K562 (cell line): Measurements from ENCODE around the gene RNF126. TPM values are rescaled to one million over a fixed set of nuclear protein-coding genes. Genes with fewer than 3 reads are reported as not detected.

Source experiments
- ATAC-seq: fragments of 200-7000 bp; cut with Tn5 transposase; 3 replicates; pipeline ENCODE4 v1.9.1; 2020; ENCODE audit warnings: moderate library complexity
- BruUV-seq: library from RNA; stranded (reverse); fragments of 400-500 nt; replicated peaks from 2 replicates; lab custom pipeline; 2021; lab: Mats Ljungman, UMichigan
- CTCF ChIA-PET: fragments of 300-600 bp; formaldehyde crosslinking; extraction: SDS; loops from one replicate; lab custom pipeline; 2021; ENCODE audit warnings: low intra/inter-chr PET ratio; lab: Yijun Ruan, JAX
- POLR2A ChIA-PET: fragments of 300-600, 350-650 bp; sonication (Branson Sonifier 250); formaldehyde crosslinking; extraction: SDS; loops from one replicate; lab custom pipeline; 2021; ENCODE audit warnings: antibody characterized with exemption, inconsistent platforms; lab: Yijun Ruan, JAX
- DNase-seq, 4 experiments: peaks; one replicate each; pipeline versions ENCODE4 v3.0.0 to v3.0.0-alpha.2; 2011 to 2018; ENCODE audit warnings: low spot score in 3 of 4, mixed read lengths in 3 of 4; ENCODE audit errors: extremely low read depth in 1 of 4
- FAIRE-seq: peaks from 2 replicates; lab custom pipeline; 2011; peaks lifted over from hg19 to GRCh38; lab: Jason Lieb, UNC
- H2AFZ ChIP-seq: 2 replicates; pipeline ENCODE4 v1.6.0; 2011; ENCODE audit warnings: low read depth, low read length, control low read depth, inconsistent platforms
- H3K27ac ChIP-seq: fragments of 200-600 bp; 3 replicates; pipeline ENCODE4 v1.8.0; 2011; ENCODE audit warnings: low read depth, mild to moderate bottlenecking, control low read depth, inconsistent platforms, low read length, moderate library complexity, mixed read lengths; ENCODE audit errors: extremely low read depth
- H3K27me3 ChIP-seq, 2 experiments: fragments of 300-600 bp in 1 of 2; 2 replicates in 1 of 2; 3 replicates in 1 of 2; pipeline versions ENCODE4 v1.6.0 to v1.8.0; 2011; ENCODE audit warnings: inconsistent platforms in 2 of 2, low read length in 2 of 2, mild to moderate bottlenecking in 1 of 2, mixed read lengths in 1 of 2, moderate library complexity in 1 of 2; ENCODE audit not compliant: control insufficient read depth in 2 of 2, insufficient read depth in 2 of 2
- H3K36me3 ChIP-seq: fragments of 300-600 bp; 3 replicates; pipeline ENCODE4 v1.8.0; 2011; ENCODE audit warnings: mild to moderate bottlenecking, low read length, inconsistent platforms; ENCODE audit not compliant: control insufficient read depth, insufficient read depth
- H3K4me1 ChIP-seq, 2 experiments: fragments of 200-600 bp in 1 of 2; replicated peaks in 1 of 2; 2 replicates in 1 of 2; 3 replicates in 1 of 2; pipeline versions ENCODE4 v1.5.1 to v1.8.0; 2011; ENCODE audit warnings: inconsistent platforms in 2 of 2, low read length in 2 of 2, mild to moderate bottlenecking in 1 of 2, mixed read lengths in 1 of 2, moderate library complexity in 1 of 2; ENCODE audit not compliant: control insufficient read depth in 2 of 2, insufficient read depth in 2 of 2
- H3K4me2 ChIP-seq: 2 replicates; pipeline ENCODE4 v1.6.1; 2011; ENCODE audit warnings: low read length, control low read depth, inconsistent platforms, mixed read lengths; ENCODE audit not compliant: insufficient read depth
- H3K4me3 ChIP-seq: fragments of 200-600 bp; sonication (generic), shearing (Covaris generic); 2 replicates; pipeline ENCODE4 v1.5.1; 2016; ENCODE audit warnings: control low read depth, inconsistent platforms
- H3K79me2 ChIP-seq: fragments of 200-600 bp; 3 replicates; pipeline ENCODE4 v1.8.0; 2011; ENCODE audit warnings: low read length, inconsistent platforms; ENCODE audit not compliant: control insufficient read depth, insufficient read depth
- H3K9ac ChIP-seq, 2 experiments: 2 replicates each; pipeline versions ENCODE4 v1.6.0 to v1.6.1; 2011; ENCODE audit warnings: low read depth in 2 of 2, low read length in 2 of 2, control low read depth in 1 of 2, inconsistent platforms in 1 of 2, mild to moderate bottlenecking in 1 of 2, mixed read lengths in 1 of 2; ENCODE audit not compliant: insufficient read depth in 1 of 2
- H3K9me1 ChIP-seq: one replicate; pipeline ENCODE4 v1.6.0; 2011; ENCODE audit warnings: inconsistent platforms, mild to moderate bottlenecking, low read length, moderate library complexity; ENCODE audit not compliant: control insufficient read depth, insufficient read depth
- H3K9me3 ChIP-seq: replicated peaks from 2 replicates; pipeline ENCODE4 v1.5.1; 2011; ENCODE audit warnings: low read depth, low read length, inconsistent platforms; ENCODE audit not compliant: control insufficient read depth, insufficient read depth
- H4K20me1 ChIP-seq: replicated peaks from 2 replicates; pipeline ENCODE4 v1.6.1; 2011; ENCODE audit warnings: low read length, inconsistent platforms, mixed read lengths; ENCODE audit not compliant: control insufficient read depth, insufficient read depth
- POLR2G ChIP-seq: fragments of 200-400 bp; formaldehyde crosslinking; IDR thresholded peaks from 2 replicates; pipeline ENCODE4 v1.6.1; 2017; ENCODE audit warnings: low read depth, mild to moderate bottlenecking, antibody characterized with exemption, low read length, moderate library complexity
- ZNF586 ChIP-seq: fragments of 450-650 bp; formaldehyde crosslinking; conservative IDR thresholded peaks from 2 replicates; pipeline ENCODE4 v1.4.0; 2020; ENCODE audit warnings: mild to moderate bottlenecking, moderate library complexity
- WGBS: fragments of 100-300 bp; shearing (Covaris generic); methylation state at CpG from one replicate; pipeline ENCODE4 v1.1.6; 2016; ENCODE audit warnings: low coverage, mixed read lengths; ENCODE audit not compliant: insufficient coverage; ENCODE audit errors: missing lambda C conversion rate; 5-methylcytosine and 5-hydroxymethylcytosine counted together
- in situ Hi-C: fragments of 300-500 bp; cut with MboI; formaldehyde crosslinking; loops from 4 replicates; pipeline ENCODE4 v1.15.0; 2018; ENCODE audit warnings: inconsistent platforms, mixed read lengths
- intact Hi-C: fragments of 100-400 bp; cut with micrococcal nuclease; formaldehyde crosslinking; loops from 2 replicates; pipeline ENCODE4 v1.14.2; 2022
- polyA plus RNA-seq, 8 experiments: library from polyadenylated mRNA; depleted of rRNA in 4 of 8; stranded (reverse) in 5 of 8; unstranded in 3 of 8; fragments of >200 nt; fragmentation: Nextera tagmentation in 2 of 8; fragmentation: Illumina TruSeq in 1 of 8; extraction: Ambion mirVana in 2 of 8; extraction: Trizol in 1 of 8; gene quantifications; 2 replicates each; pipeline versions ENCODE4 v1.2.1 to v1.2.3, GENCODE V29; 2011 to 2014; ENCODE audit warnings: inconsistent platforms in 1 of 8, missing spikeins in 1 of 8
- total RNA-seq, 7 experiments: library from RNA; depleted of rRNA in 6 of 7; stranded (reverse); fragments of >200 nt in 6 of 7; fragmentation: Illumina TruSeq in 2 of 7; extraction: Trizol in 2 of 7; gene quantifications; 2 replicates each; pipeline versions ENCODE4 v1.2.1 to v1.2.3, GENCODE V29; 2011 to 2021; ENCODE audit warnings: low replicate concordance in 1 of 7
- TF ChIP-seq, protein P1 (sequence below): fragments of 200-800 bp; sonication (Bioruptor generic); IDR thresholded peaks from 2 replicates; pipeline ENCODE4 v1.6.1; 2017; ENCODE audit warnings: missing genetic modification characterization, missing compliant biosample characterization
- TF ChIP-seq, protein P2 (sequence below): sonication (generic); formaldehyde crosslinking; IDR thresholded peaks from 2 replicates; pipeline ENCODE4 v1.8.1; 2023; ENCODE audit warnings: mild to moderate bottlenecking, missing genetic modification reagents
- TF ChIP-seq, protein P3 (sequence below): fragments of 450-650 bp; IDR thresholded peaks from 2 replicates; pipeline ENCODE4 v1.6.1; 2016; ENCODE audit warnings: low read depth

The RNF126 gene
- total and polyA plus RNA-seq, 9 of the 15 experiments (the other 6 are each of a cell fraction or from before 2014, with no cell fraction given) = 0.27 to 101 (median 12.3) TPM

GRCh38 chr19:648904-649801 is 13.9 kb downstream of the RNF126 start:
- H3K36me3 ChIP-seq = peaks cover 87% of the 10 kb centered on the region; the same call in 2 of the 3 replicates
- H3K9me3 ChIP-seq = no peaks in the 10 kb centered on the region
- H3K9ac ChIP-seq = no peak overlapping the region
- peaks cover 0 to 34% of the 10 kb centered on the region in 2 experiments; a peak in 2 of 5 replicates for H3K4me1 ChIP-seq
- H2AFZ ChIP-seq = no peak overlapping the region
- POLR2A ChIA-PET = interaction anchor here (0.6 to 1.6 kb wide), 3 partner anchors 8 to 14 kb away, joined by 3 to 4 read pairs (median 4); no protein-coding TSS in a partner anchor
- DNase-seq = peak in 1 of 4 experiments; percentile 17
- no peaks in the 10 kb centered on the region for H3K9me1 ChIP-seq
- no peak overlapping the region for H3K27ac ChIP-seq
- in situ Hi-C loops (no loop called here), intact Hi-C loops (no loop called here)
- peaks cover 8% of the 10 kb centered on the region for H4K20me1 ChIP-seq
- BruUV-seq = no TSS peak
- no peaks in the 10 kb centered on the region for H3K27me3 ChIP-seq
- H3K4me3 ChIP-seq = no peak overlapping the region
- no peak for ATAC-seq
- whole genome bisulfite sequencing = 96% methylated on average over 19 of the region's 53 CpGs
- CTCF ChIA-PET = no interaction called here
- peaks cover 22% of the 10 kb centered on the region for H3K79me2 ChIP-seq
- FAIRE-seq = no peak
- no peak overlapping the region for H3K4me2 ChIP-seq
- TF ChIP-seq POLR2G (peak; percentile 9; the same call in 1 of the 2 replicates), ZNF586 (no peak)
- TF ChIP-seq, protein P1, sequence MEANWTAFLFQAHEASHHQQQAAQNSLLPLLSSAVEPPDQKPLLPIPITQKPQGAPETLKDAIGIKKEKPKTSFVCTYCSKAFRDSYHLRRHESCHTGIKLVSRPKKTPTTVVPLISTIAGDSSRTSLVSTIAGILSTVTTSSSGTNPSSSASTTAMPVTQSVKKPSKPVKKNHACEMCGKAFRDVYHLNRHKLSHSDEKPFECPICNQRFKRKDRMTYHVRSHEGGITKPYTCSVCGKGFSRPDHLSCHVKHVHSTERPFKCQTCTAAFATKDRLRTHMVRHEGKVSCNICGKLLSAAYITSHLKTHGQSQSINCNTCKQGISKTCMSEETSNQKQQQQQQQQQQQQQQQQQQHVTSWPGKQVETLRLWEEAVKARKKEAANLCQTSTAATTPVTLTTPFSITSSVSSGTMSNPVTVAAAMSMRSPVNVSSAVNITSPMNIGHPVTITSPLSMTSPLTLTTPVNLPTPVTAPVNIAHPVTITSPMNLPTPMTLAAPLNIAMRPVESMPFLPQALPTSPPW (CRISPR knock-in tag) = peak; percentile 21; the same call in 1 of the 2 replicates
- TF ChIP-seq, protein P2, sequence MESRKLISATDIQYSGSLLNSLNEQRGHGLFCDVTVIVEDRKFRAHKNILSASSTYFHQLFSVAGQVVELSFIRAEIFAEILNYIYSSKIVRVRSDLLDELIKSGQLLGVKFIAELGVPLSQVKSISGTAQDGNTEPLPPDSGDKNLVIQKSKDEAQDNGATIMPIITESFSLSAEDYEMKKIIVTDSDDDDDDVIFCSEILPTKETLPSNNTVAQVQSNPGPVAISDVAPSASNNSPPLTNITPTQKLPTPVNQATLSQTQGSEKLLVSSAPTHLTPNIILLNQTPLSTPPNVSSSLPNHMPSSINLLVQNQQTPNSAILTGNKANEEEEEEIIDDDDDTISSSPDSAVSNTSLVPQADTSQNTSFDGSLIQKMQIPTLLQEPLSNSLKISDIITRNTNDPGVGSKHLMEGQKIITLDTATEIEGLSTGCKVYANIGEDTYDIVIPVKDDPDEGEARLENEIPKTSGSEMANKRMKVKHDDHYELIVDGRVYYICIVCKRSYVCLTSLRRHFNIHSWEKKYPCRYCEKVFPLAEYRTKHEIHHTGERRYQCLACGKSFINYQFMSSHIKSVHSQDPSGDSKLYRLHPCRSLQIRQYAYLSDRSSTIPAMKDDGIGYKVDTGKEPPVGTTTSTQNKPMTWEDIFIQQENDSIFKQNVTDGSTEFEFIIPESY = peak; percentile 80
- TF ChIP-seq, protein P3, sequence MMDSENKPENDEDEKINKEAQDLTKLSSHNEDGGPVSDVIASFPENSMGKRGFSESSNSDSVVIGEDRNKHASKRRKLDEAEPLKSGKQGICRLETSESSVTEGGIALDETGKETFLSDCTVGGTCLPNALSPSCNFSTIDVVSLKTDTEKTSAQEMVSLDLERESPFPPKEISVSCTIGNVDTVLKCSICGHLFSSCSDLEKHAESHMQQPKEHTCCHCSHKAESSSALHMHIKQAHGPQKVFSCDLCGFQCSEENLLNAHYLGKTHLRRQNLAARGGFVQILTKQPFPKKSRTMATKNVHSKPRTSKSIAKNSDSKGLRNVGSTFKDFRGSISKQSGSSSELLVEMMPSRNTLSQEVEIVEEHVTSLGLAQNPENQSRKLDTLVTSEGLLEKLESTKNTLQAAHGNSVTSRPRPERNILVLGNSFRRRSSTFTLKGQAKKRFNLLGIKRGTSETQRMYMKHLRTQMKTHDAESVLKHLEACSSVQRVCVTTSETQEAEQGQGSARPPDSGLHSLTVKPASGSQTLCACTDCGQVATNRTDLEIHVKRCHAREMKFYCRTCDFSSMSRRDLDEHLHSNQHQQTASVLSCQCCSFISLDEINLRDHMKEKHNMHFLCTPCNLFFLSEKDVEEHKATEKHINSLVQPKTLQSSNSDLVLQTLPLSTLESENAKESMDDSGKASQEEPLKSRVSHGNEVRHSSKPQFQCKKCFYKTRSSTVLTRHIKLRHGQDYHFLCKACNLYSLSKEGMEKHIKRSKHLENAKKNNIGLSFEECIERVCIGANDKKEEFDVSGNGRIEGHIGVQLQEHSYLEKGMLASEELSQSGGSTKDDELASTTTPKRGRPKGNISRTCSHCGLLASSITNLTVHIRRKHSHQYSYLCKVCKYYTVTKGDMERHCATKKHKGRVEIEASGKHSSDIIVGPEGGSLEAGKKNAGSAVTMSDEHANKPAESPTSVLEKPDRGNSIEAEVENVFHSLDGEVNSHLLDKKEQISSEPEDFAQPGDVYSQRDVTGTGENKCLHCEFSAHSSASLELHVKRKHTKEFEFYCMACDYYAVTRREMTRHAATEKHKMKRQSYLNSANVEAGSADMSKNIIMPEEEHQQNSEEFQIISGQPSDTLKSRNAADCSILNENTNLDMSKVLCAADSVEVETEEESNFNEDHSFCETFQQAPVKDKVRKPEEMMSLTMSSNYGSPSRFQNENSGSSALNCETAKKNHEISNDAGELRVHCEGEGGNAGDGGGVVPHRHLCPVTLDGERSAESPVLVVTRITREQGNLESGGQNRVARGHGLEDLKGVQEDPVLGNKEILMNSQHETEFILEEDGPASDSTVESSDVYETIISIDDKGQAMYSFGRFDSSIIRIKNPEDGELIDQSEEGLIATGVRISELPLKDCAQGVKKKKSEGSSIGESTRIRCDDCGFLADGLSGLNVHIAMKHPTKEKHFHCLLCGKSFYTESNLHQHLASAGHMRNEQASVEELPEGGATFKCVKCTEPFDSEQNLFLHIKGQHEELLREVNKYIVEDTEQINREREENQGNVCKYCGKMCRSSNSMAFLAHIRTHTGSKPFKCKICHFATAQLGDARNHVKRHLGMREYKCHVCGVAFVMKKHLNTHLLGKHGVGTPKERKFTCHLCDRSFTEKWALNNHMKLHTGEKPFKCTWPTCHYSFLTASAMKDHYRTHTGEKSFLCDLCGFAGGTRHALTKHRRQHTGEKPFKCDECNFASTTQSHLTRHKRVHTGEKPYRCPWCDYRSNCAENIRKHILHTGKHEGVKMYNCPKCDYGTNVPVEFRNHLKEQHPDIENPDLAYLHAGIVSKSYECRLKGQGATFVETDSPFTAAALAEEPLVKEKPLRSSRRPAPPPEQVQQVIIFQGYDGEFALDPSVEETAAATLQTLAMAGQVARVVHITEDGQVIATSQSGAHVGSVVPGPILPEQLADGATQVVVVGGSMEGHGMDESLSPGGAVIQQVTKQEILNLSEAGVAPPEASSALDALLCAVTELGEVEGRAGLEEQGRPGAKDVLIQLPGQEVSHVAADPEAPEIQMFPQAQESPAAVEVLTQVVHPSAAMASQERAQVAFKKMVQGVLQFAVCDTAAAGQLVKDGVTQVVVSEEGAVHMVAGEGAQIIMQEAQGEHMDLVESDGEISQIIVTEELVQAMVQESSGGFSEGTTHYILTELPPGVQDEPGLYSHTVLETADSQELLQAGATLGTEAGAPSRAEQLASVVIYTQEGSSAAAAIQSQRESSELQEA = no peak
